Neural cell (in vitro differentiated cells): Measurements from ENCODE around the gene CPPED1.

Source experiments
- CTCF ChIP-seq: fragments of 450-650 bp; IDR thresholded peaks from 2 replicates; pipeline ENCODE4 v1.5.1; 2014; ENCODE audit warnings: antibody characterized with exemption, mild to moderate bottlenecking, moderate library complexity; ENCODE audit not compliant: poor library complexity, severe bottlenecking
- EP300 ChIP-seq: fragments of 450-650 bp; conservative IDR thresholded peaks from 2 replicates; pipeline ENCODE4 v1.6.1; 2014; ENCODE audit warnings: antibody characterized with exemption, mild to moderate bottlenecking, moderate library complexity; ENCODE audit not compliant: poor library complexity, severe bottlenecking
- EZH2 ChIP-seq: fragments of 200-600, 300-800 bp; shearing (Covaris generic), sonication (generic); IDR thresholded peaks from 2 replicates; pipeline ENCODE4 v1.6.1; 2014; ENCODE audit warnings: antibody characterized with exemption, low read length, borderline replicate concordance, mild to moderate bottlenecking; ENCODE audit not compliant: insufficient read depth, poor library complexity, severe bottlenecking
- RAD21 ChIP-seq: fragments of 450-650 bp; conservative IDR thresholded peaks from 2 replicates; pipeline ENCODE4 v1.6.1; 2014; ENCODE audit warnings: antibody characterized with exemption, mild to moderate bottlenecking, moderate library complexity
- TAF1 ChIP-seq: IDR thresholded peaks from 2 replicates; pipeline ENCODE4 v1.6.1; 2012; ENCODE audit warnings: low read depth
- TF ChIP-seq, protein P1 (sequence below): IDR thresholded peaks from 2 replicates; pipeline ENCODE4 v1.6.1; 2012; ENCODE audit warnings: borderline replicate concordance

DNA sequence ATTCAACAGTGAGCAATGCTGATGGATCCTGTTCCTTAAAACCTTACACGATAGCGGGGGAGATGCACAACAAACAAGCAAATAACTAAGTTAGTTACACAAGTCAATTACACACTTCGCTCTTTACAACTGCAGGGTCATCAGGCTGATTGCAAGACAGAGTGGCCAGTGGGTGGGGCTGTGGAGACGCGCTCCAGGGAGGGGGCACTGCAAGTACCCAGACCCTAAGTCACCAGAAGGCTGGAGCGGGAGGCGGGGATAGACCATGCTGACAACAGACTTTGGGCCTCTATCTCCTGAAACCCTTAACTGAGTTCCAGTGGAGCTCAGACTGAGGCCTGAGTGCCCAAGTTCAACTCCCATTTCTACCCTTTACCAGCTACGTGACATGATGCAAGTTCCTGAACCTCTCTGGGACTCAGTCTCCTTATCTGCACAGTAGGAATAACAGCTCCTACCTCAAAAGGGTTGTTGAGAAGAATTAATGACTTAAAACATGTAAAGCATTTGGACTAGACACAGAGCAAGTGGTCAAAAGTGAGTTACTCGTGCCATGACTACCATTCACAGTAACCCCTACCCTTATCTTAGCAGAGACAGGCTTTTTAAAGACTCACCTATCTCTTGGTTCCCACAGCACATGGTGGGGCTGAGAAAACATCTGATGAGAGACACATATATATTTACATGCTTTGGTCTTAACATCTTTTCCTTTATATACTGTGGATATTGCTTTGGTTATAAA, 10.4 kb downstream of the CPPED1 start:
- TF ChIP-seq EP300, result no peak
- TF ChIP-seq, protein P1, sequence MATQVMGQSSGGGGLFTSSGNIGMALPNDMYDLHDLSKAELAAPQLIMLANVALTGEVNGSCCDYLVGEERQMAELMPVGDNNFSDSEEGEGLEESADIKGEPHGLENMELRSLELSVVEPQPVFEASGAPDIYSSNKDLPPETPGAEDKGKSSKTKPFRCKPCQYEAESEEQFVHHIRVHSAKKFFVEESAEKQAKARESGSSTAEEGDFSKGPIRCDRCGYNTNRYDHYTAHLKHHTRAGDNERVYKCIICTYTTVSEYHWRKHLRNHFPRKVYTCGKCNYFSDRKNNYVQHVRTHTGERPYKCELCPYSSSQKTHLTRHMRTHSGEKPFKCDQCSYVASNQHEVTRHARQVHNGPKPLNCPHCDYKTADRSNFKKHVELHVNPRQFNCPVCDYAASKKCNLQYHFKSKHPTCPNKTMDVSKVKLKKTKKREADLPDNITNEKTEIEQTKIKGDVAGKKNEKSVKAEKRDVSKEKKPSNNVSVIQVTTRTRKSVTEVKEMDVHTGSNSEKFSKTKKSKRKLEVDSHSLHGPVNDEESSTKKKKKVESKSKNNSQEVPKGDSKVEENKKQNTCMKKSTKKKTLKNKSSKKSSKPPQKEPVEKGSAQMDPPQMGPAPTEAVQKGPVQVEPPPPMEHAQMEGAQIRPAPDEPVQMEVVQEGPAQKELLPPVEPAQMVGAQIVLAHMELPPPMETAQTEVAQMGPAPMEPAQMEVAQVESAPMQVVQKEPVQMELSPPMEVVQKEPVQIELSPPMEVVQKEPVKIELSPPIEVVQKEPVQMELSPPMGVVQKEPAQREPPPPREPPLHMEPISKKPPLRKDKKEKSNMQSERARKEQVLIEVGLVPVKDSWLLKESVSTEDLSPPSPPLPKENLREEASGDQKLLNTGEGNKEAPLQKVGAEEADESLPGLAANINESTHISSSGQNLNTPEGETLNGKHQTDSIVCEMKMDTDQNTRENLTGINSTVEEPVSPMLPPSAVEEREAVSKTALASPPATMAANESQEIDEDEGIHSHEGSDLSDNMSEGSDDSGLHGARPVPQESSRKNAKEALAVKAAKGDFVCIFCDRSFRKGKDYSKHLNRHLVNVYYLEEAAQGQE, result no peak
- TF ChIP-seq CTCF, result no peak
- TF ChIP-seq TAF1, result no peak
- no peak for TF ChIP-seq EZH2
- TF ChIP-seq RAD21, result no peak
